Measurements from ENCODE around the gene NMNAT2. TPM values are rescaled to one million over a fixed set of nuclear protein-coding genes. Genes with fewer than 3 reads are reported as not detected.

Gene NMNAT2
- total RNA-seq, 2 donors from 2014 or later = 0.27 to 1.4 TPM

DNA sequence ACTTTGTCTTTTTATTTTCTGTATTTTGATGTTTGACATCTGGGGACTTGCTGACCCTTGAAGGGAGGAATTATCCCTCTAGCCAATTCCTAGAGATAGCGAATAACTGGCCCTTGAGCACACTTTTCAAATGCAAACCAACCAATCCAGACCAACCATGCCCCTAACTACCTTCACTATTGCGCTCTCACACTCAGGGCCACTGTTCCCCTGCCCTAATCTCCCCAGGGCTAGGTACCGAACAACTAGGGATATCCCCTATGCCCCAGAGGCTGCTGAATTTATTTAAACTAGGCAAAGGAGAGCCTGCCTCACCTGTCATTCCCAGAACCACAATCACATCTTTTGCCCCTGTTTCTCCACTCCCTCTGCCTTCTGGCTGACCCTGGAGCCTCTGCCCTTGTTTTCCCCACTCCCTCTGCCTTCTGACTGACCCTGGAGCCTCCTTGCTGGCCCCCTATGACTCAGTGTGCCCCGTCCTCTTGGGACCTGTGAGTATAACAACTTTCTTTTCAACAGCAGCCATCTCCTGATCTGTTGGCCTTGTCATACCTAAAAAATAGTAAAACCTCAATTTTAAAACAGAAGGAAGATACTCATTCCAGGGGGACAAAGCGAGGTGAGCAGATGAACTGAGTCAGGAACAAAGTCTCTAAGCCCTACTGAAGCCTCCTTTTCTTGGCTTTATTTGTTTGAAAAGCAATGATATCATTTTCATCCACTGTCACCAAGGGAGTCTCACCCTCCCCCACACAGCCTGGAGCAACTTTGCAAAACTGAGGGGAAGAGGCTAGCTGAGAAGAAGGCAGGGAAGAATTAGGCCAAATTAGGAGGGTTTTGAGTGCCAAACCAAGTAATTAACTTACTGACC is 115.5 kb downstream of the NMNAT2 start:
- no peaks in the 10 kb centered on the region for H3K27me3 ChIP-seq
- H3K4me3 ChIP-seq = no peak overlapping the region
- TF ChIP-seq, protein P1, sequence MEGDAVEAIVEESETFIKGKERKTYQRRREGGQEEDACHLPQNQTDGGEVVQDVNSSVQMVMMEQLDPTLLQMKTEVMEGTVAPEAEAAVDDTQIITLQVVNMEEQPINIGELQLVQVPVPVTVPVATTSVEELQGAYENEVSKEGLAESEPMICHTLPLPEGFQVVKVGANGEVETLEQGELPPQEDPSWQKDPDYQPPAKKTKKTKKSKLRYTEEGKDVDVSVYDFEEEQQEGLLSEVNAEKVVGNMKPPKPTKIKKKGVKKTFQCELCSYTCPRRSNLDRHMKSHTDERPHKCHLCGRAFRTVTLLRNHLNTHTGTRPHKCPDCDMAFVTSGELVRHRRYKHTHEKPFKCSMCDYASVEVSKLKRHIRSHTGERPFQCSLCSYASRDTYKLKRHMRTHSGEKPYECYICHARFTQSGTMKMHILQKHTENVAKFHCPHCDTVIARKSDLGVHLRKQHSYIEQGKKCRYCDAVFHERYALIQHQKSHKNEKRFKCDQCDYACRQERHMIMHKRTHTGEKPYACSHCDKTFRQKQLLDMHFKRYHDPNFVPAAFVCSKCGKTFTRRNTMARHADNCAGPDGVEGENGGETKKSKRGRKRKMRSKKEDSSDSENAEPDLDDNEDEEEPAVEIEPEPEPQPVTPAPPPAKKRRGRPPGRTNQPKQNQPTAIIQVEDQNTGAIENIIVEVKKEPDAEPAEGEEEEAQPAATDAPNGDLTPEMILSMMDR (IDR thresholded peaks at IDR 0.05) = no peak
- H3K9me3 ChIP-seq = no peaks in the 10 kb centered on the region
- H3K4me1 ChIP-seq = no peaks in the 10 kb centered on the region
- no peaks in the 10 kb centered on the region for H3K36me3 ChIP-seq
- intact Hi-C loops (cut with DNase I) = no loop called here
- DNase-seq = no peak
- no peak overlapping the region for H3K27ac ChIP-seq
- no peak overlapping the region for H3K9ac ChIP-seq (ENCODE audit: low read depth in 2 of 2, low read length in 2 of 2)

DNA sequence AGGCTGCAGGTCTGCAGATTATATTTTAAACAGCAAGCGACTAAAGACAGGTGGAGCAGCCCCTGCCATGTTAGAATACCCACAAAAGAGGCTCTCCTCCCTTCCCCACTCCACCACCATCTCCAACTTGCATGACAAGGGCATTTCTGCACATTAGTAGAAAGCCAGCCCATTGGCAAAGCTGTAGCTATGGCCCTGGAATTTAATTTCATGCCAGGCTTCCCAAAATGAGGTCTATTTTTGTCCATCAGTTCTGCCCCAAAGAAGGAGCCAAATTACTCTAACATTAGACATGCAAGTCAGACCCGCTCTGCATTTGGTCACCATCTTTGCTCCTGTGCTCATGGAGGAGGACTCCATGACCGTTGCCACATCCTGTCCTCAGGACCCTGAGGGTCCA is 116.9 kb downstream of the NMNAT2 start:
- H3K27ac ChIP-seq = no peak overlapping the region

DNA sequence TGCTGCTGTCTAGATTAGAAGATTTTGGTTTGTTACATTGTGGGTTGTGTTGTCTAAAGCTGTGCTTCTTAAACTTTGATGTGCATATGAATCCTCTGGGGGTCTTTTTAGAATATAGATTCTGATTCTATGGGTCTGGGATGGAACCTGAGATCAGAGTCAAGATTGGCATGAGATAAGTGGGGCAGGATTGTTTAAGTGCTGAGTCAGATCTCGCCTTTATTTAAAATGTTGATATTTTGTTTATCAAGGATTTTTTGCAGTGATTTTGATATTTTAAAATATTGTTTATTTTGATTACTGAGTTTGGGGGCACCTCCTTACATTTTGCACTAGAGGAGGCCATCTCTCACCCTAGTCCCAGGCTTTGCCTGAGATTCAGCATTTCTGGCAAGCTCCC is 117.4 kb downstream of the NMNAT2 start:
- no peaks in the 10 kb centered on the region for H3K36me3 ChIP-seq
- no peak overlapping the region for H3K4me3 ChIP-seq
- H3K9ac ChIP-seq (ENCODE audit: low read depth in 2 of 2, low read length in 2 of 2) = no peak overlapping the region
- no peak overlapping the region for H3K27ac ChIP-seq
- no peaks in the 10 kb centered on the region for H3K4me1 ChIP-seq
- no peak for DNase-seq
- TF ChIP-seq, protein P1 (IDR thresholded peaks at IDR 0.05) = no peak
- intact Hi-C loops (cut with DNase I) = no loop called here
- no peaks in the 10 kb centered on the region for H3K9me3 ChIP-seq
- no peaks in the 10 kb centered on the region for H3K27me3 ChIP-seq

More for the DNA sequence above, 116.9 kb downstream of the NMNAT2 start:
- intact Hi-C loops (cut with DNase I) = no loop called here
- H3K9ac ChIP-seq (ENCODE audit: low read depth in 2 of 2, low read length in 2 of 2) = no peak overlapping the region
- H3K9me3 ChIP-seq = no peaks in the 10 kb centered on the region
- no peak overlapping the region for H3K4me3 ChIP-seq
- TF ChIP-seq, protein P1 (IDR thresholded peaks at IDR 0.05) = no peak
- no peaks in the 10 kb centered on the region for H3K36me3 ChIP-seq
- DNase-seq = no peak
- H3K4me1 ChIP-seq = no peaks in the 10 kb centered on the region
- H3K27me3 ChIP-seq = no peaks in the 10 kb centered on the region

DNA sequence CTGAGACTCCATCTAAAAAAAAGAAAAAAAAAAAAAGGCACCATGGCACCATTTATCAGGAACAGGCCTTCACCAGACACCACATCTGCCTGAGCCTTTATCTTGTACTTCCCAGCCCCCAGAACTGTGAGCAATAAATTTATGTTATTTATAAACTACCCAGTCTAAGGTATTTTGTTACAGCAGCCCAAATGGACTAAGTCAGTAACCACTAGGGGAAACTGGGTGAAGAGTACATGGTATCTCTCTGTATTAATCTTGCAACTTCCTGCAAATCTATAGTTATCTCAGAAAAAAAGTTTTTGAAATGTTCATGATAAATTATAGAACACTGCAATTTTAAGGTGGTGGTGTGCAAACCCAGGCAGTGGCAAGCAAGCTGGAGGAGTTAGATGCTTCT is 117.8 kb downstream of the NMNAT2 start:
- H3K36me3 ChIP-seq = no peaks in the 10 kb centered on the region
- no peaks in the 10 kb centered on the region for H3K27me3 ChIP-seq
- H3K27ac ChIP-seq = no peak overlapping the region
- H3K4me1 ChIP-seq = no peaks in the 10 kb centered on the region
- intact Hi-C loops (cut with DNase I) = no loop called here
- TF ChIP-seq, protein P1 (IDR thresholded peaks at IDR 0.05) = no peak
- no peak overlapping the region for H3K4me3 ChIP-seq
- H3K9ac ChIP-seq (ENCODE audit: low read depth in 2 of 2, low read length in 2 of 2) = no peak overlapping the region
- H3K9me3 ChIP-seq = no peaks in the 10 kb centered on the region
- no peak for DNase-seq

DNA sequence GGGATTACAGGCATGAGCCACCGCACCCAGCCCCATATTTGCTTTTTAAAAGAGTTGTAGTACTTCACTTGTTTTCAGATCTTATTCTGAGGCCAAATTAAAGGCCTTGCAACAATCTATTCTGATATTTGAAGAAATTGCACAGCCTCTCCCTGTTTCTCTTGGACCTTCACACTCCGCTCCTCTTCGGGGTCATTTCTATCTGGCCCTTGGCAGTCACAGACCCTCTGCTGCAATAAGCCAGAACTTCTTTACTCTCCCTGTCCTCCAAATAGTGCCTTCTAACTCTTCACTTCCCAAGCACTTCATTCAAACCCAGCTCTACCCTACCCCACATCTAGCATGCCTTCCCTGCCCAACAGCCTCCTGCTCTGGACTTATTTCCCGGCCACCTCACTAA is 121.4 kb downstream of the NMNAT2 start:
- no peaks in the 10 kb centered on the region for H3K9me3 ChIP-seq
- no peak overlapping the region for H3K4me3 ChIP-seq
- intact Hi-C loops (cut with DNase I) = no loop called here
- no peaks in the 10 kb centered on the region for H3K36me3 ChIP-seq
- no peaks in the 10 kb centered on the region for H3K27me3 ChIP-seq
- H3K9ac ChIP-seq (ENCODE audit: low read depth in 2 of 2, low read length in 2 of 2) = no peak overlapping the region
- H3K27ac ChIP-seq = no peak overlapping the region
- TF ChIP-seq, protein P1 (IDR thresholded peaks at IDR 0.05) = no peak
- no peaks in the 10 kb centered on the region for H3K4me1 ChIP-seq
- no peak for DNase-seq

All from colonic mucosa (tissue), 4 donors.